HepG2 (cell line): ENCODE data around the gene DNAJA1. TPM values are rescaled to one million over a fixed set of nuclear protein-coding genes. Genes with fewer than 3 reads are reported as not detected.

ENCODE experiments used
- BRCA1 ChIP-seq: sonication (generic); formaldehyde crosslinking; IDR thresholded peaks from 2 replicates; pipeline ENCODE4 v1.4.0; 2020; ENCODE audit warnings: missing genetic modification reagents
- BRD4 ChIP-seq: sonication (generic); formaldehyde crosslinking; IDR thresholded peaks from 2 replicates; pipeline ENCODE4 v1.4.0; 2020; ENCODE audit warnings: missing genetic modification reagents
- CAMTA2 ChIP-seq: sonication (generic); formaldehyde crosslinking; IDR thresholded peaks from 2 replicates; pipeline ENCODE4 v1.4.0; 2020; ENCODE audit warnings: mild to moderate bottlenecking, missing genetic modification reagents, borderline replicate concordance
- HOMEZ ChIP-seq: IDR thresholded peaks from 2 replicates; pipeline ENCODE4 v1.6.1; 2016; ENCODE audit warnings: low read depth
- JDP2 ChIP-seq: sonication (generic); formaldehyde crosslinking; IDR thresholded peaks from 2 replicates; pipeline ENCODE4 v1.8.1; 2022; ENCODE audit warnings: missing genetic modification reagents, borderline replicate concordance
- KLF9 ChIP-seq: IDR thresholded peaks from 2 replicates; pipeline ENCODE4 v1.6.1; 2016; ENCODE audit warnings: low read depth
- MTF2 ChIP-seq: sonication (generic); formaldehyde crosslinking; IDR thresholded peaks from 2 replicates; pipeline ENCODE4 v1.5.0; 2020; ENCODE audit warnings: missing genetic modification reagents, borderline replicate concordance
- NR3C1 ChIP-seq: sonication (generic); formaldehyde crosslinking; IDR thresholded peaks from 2 replicates; pipeline ENCODE4 v1.4.0; 2020; ENCODE audit warnings: missing genetic modification reagents
- REPIN1 ChIP-seq: sonication (generic); formaldehyde crosslinking; IDR thresholded peaks from 2 replicates; pipeline ENCODE4 v1.8.0; 2022; ENCODE audit warnings: missing genetic modification reagents, low read depth, mild to moderate bottlenecking, borderline replicate concordance
- SIN3B ChIP-seq: fragments of 150-350 bp; IDR thresholded peaks from 2 replicates; pipeline ENCODE4 v1.6.1; 2014; ENCODE audit warnings: low read length
- SP5 ChIP-seq: IDR thresholded peaks from 2 replicates; pipeline ENCODE4 v1.6.1; 2016; ENCODE audit warnings: low read depth, borderline replicate concordance
- SSRP1 ChIP-seq: IDR thresholded peaks from 2 replicates; pipeline ENCODE4 v1.6.1; 2016; ENCODE audit warnings: control low read depth
- TARDBP ChIP-seq: sonication (generic); formaldehyde crosslinking; IDR thresholded peaks from 2 replicates; pipeline ENCODE4 v1.8.0; 2022; ENCODE audit warnings: mild to moderate bottlenecking, missing genetic modification reagents
- ZNF274 ChIP-seq: sonication (generic); formaldehyde crosslinking; IDR thresholded peaks from 2 replicates; pipeline ENCODE4 v1.5.1; 2020; ENCODE audit warnings: mild to moderate bottlenecking, missing genetic modification reagents
- ZNF282 ChIP-seq: fragments of 450-650 bp; IDR thresholded peaks from 2 replicates; pipeline ENCODE4 v1.6.1; 2018; ENCODE audit not compliant: partially characterized antibody
- ZNF317 ChIP-seq: sonication (generic); formaldehyde crosslinking; IDR thresholded peaks from 2 replicates; pipeline ENCODE4 v1.5.0; 2020; ENCODE audit warnings: mild to moderate bottlenecking, missing genetic modification reagents
- ZNF512B ChIP-seq: sonication (generic); formaldehyde crosslinking; IDR thresholded peaks from 2 replicates; pipeline ENCODE4 v1.5.1; 2020; ENCODE audit warnings: missing genetic modification reagents, mild to moderate bottlenecking, borderline replicate concordance
- ZNF557 ChIP-seq: sonication (generic); formaldehyde crosslinking; IDR thresholded peaks from 2 replicates; pipeline ENCODE4 v1.4.0; 2020; ENCODE audit warnings: missing genetic modification reagents
- ZNF569 ChIP-seq: sonication (generic); formaldehyde crosslinking; IDR thresholded peaks from 2 replicates; pipeline ENCODE4 v1.5.0; 2020; ENCODE audit warnings: mild to moderate bottlenecking, missing genetic modification reagents, moderate library complexity, borderline replicate concordance
- ZNF670 ChIP-seq: sonication (generic); formaldehyde crosslinking; IDR thresholded peaks from 2 replicates; pipeline ENCODE4 v1.8.0; 2022; ENCODE audit warnings: mild to moderate bottlenecking, missing genetic modification reagents, borderline replicate concordance
- polyA plus RNA-seq, 8 experiments: library from polyadenylated mRNA; depleted of rRNA in 3 of 8; stranded (reverse) in 7 of 8; unstranded in 1 of 8; fragments of >200 nt; fragmentation: Illumina TruSeq in 4 of 8; extraction: Trizol in 4 of 8; gene quantifications; 2 replicates each; pipeline versions ENCODE4 v1.2.1 to v1.2.3, GENCODE V29; 2011 to 2016; ENCODE audit warnings: low read depth in 4 of 8, missing spikeins in 1 of 8, mixed read lengths in 1 of 8; ENCODE audit not compliant: insufficient read depth in 1 of 8
- total RNA-seq, 5 experiments: library from RNA; depleted of rRNA; stranded (reverse); fragments of >200 nt; fragmentation: Illumina TruSeq; extraction: Trizol; gene quantifications; 2 replicates each; pipeline ENCODE4 v1.2.3, GENCODE V29; 2016; ENCODE audit warnings: low read depth in 1 of 5
- TF ChIP-seq, protein P1 (sequence below), 2 experiments: sonication (generic) in 1 of 2; formaldehyde crosslinking in 1 of 2; IDR thresholded peaks; 2 replicates each; pipeline versions ENCODE4 v1.4.0 to v1.6.1; 2016 to 2020; ENCODE audit warnings: borderline replicate concordance in 1 of 2, low read depth in 1 of 2, mild to moderate bottlenecking in 1 of 2, missing genetic modification reagents in 1 of 2

DNAJA1 gene
- total and polyA plus RNA-seq, 2 of the 13 experiments (the other 11 are each of a cell fraction or from before 2014, with no cell fraction given) = 95.9 to 306 TPM

DNA sequence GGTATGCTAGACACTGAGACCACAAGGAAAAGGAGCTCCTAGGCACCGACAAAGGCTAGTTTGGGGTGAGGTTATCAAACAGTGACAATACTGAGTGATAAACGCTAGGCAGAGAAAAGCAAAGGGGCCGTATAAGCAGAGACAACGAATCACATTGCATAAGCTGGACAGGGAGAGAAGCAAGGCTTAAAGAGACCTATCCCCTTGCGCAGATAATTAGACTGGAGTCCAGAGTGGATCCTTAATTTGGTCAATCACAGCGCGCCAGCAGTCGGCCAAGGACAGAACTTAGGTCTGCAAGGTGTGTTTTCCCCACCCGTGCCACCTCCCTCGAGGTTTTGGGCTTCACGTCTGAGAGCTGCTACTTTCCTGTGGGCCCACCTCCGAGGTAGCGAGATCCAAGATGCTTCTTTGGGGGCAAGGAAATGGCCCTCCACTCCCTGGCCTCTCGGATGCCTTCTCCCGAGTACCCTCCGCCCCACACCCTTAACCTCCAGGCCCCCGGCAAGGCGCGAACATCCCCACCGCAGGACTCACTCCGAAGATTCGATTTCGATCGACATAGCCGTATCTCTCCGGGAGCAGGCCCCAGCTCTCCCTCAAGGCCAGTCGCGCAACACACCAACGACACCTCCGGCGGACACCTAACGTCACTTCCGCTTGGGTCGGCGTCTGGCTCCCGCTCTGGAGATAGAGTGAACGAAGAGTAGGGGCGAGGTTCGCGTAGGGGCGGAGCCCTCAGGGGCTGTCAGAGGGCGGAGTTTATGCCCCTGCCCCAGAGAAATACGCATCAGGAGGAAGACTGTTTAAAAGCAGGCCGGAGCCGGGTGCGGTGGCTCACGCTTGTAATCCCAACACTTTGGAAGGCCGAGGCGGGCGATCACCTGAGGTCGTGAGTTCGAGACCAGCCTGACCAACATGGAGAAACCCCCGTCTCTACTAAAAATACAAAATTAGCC lies 51.3 kb downstream of the DNAJA1 start, which contains the start of gene SMU1 (continued):
- TF ChIP-seq, protein P1, sequence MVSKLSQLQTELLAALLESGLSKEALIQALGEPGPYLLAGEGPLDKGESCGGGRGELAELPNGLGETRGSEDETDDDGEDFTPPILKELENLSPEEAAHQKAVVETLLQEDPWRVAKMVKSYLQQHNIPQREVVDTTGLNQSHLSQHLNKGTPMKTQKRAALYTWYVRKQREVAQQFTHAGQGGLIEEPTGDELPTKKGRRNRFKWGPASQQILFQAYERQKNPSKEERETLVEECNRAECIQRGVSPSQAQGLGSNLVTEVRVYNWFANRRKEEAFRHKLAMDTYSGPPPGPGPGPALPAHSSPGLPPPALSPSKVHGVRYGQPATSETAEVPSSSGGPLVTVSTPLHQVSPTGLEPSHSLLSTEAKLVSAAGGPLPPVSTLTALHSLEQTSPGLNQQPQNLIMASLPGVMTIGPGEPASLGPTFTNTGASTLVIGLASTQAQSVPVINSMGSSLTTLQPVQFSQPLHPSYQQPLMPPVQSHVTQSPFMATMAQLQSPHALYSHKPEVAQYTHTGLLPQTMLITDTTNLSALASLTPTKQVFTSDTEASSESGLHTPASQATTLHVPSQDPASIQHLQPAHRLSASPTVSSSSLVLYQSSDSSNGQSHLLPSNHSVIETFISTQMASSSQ (IDR thresholded peaks at IDR 0.05; ENCODE audit: low read depth) = no peak
- TF ChIP-seq, protein P1 (CRISPR knock-in tag; IDR thresholded peaks at IDR 0.05; ENCODE audit: borderline replicate concordance) = peak; percentile 63; the same call in 1 of the 2 replicates
- TF ChIP-seq ZNF317 (CRISPR knock-in tag) = peak; percentile 81
- no peak for TF ChIP-seq KLF9 (CRISPR knock-in tag)
- TF ChIP-seq HOMEZ (CRISPR knock-in tag) = peak; percentile 59
- TF ChIP-seq SIN3B = peak; percentile 82
- 0 out of 2 replicates have a peak, but pooled peaks have one; percentile 36 for TF ChIP-seq CAMTA2 (CRISPR knock-in tag)
- no peak for TF ChIP-seq BRCA1 (CRISPR knock-in tag)
- no peak for TF ChIP-seq NR3C1
- no peak for TF ChIP-seq SSRP1 (CRISPR knock-in tag)
- 0 out of 2 replicates have a peak, but pooled peaks have one; percentile 19 for TF ChIP-seq ZNF557 (CRISPR knock-in tag)
- no peak for TF ChIP-seq MTF2
- no peak for TF ChIP-seq JDP2 (CRISPR knock-in tag)
- TF ChIP-seq ZNF282 = no peak
- TF ChIP-seq TARDBP (CRISPR knock-in tag) = peak; percentile 65; the same call in 1 of the 2 replicates
- TF ChIP-seq ZNF670 (CRISPR knock-in tag) = peak; percentile 41; the same call in 1 of the 2 replicates
- no peak for TF ChIP-seq ZNF512B (CRISPR knock-in tag)
- no peak for TF ChIP-seq ZNF569 (CRISPR knock-in tag)
- TF ChIP-seq SP5 (CRISPR knock-in tag) = peak; percentile 68; the same call in 1 of the 2 replicates
- TF ChIP-seq REPIN1 = peak; percentile 57
- TF ChIP-seq ZNF274 (CRISPR knock-in tag) = peak; percentile 71; the same call in 1 of the 2 replicates
- TF ChIP-seq BRD4 (CRISPR knock-in tag) = peak; percentile 75
